ENCODE results near the gene KIAA0825.
"Not testable (repeated sequence)": the region's sequence is repeated elsewhere in the genome, so short reads cannot be mapped to it uniquely, and the experiment has no call there.

The KIAA0825 gene

GRCh38 chr5:94361161-94361560 is 257.2 kb downstream of the KIAA0825 start:
- DNase-seq = no peak

GRCh38 chr5:94360382-94361130 is 257.8 kb downstream of the KIAA0825 start:
- DNase-seq = no peak

DNA sequence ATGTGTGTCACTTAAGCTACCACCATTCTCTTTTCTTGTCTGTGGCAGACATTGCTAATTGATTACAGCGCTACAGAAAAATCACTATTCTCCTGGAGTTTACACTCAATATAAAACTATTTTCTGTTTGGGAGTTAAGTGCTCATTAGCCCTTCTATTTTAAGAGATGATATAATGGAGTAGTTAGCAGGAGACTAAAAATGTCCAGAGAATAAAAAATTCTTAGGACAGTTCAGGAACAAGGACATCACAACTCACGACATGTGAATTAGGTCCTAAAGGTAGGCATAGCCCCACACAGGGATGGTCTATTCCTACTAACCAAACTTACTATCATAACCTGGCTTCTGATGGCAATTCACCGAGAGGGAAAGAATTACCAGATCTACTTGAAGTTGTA is 258.5 kb downstream of the KIAA0825 start:
- no peak for DNase-seq

DNA sequence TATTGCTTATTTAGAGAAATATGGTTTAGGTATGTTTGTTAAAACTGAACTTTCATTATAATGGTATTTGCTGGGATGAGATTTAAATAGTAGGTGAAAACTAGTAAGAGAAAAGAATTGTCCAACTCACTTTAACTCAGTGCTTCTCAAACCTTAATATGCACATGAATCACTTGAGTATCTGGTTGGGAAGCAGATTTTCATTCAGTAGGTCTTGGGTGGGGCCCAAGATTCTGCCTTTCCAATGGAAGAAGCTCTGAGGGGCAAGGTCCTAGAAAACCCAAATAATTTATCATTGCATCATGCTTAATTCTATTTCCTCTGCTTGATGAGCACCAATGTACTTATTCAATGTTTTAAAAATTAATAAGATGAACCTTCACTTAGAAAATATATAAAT is 262.6 kb downstream of the KIAA0825 start:
- DNase-seq = no peak

- not testable (repeated sequence) for DNase-seq
Measured at GRCh38 chr5:94354837-94355485, 263.4 kb downstream of the KIAA0825 start.

DNA sequence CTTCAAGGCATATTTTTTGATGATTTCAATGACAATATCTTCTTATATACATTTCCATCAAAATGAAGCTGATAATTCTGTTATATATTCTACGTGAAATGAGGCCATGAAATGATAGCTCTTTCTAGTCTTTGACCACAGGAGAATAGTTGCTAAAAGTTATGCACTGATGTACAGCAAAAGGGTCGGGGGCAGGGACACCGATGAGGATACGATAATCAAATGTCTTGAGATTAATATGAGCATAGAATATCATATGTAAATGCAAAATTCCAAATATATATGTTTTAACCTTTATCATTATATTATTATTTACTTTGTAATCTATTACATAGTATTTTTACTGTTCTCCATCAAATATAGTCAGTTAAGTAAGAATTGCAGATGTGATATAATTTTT is 264.8 kb downstream of the KIAA0825 start:
- no peak for DNase-seq

DNA sequence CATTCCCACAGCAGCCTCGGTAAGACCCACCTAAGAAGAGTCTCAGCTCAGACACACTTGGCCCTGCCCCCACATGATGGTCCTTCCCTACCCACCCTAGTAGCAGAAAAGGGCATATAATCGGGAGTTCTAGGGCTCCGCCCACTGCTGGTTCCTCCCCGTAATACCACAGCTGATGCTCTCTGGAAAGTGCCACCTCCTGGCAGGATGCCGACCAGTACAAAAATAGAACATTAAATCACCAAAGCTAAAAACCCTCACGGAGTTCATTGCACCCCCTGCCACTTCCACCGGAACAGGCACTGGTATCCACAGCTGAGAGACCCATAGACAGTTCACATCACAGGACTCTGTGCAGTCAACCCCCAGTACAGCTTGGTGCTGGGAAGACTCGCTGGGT is 271.3 kb downstream of the KIAA0825 start:
- no peak for DNase-seq

GRCh38 chr5:94345257-94345656 is 273.1 kb downstream of the KIAA0825 start:
- no peak for DNase-seq

DNA sequence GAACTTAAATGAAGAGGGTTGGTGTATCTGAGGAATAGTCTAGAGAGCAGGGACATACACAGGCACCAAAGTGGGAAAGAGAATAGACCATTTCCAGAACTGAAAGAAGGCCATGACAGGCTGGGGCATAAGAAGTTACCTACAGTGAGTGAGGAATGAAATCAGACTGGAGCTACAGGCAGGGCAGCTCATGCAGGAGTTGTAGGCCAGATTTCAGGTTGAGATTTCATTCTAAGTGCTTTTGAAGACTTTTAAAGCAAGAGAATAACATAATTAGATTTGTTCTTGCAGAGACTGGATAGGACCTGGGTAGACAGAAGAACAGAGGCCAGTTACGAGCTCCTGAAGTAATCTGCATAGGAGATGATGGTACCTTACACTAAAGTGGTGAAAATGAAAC is 280.8 kb downstream of the KIAA0825 start:
- DNase-seq = no peak

DNA sequence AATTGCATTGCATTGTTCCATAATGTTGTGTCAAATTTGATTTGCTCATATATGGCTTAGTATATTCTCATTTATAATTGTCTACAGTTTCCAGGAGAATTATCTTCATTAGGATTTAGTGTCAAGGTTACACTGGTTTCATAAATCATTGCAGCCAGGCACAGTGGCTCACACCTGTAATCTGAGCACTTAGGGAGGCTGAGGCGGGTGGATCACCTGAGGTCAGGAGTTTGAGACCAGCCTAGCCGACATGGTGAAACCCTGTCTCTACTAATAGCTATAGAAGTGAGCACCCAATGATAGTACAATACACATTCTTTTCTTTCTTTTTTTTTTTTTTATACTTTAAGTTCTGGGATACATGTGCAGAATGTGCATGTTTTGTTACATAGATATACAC is 282.5 kb downstream of the KIAA0825 start:
- DNase-seq = no peak

- no peak for DNase-seq
Measured at GRCh38 chr5:94329115-94329514, 289.3 kb downstream of the KIAA0825 start.

DNA sequence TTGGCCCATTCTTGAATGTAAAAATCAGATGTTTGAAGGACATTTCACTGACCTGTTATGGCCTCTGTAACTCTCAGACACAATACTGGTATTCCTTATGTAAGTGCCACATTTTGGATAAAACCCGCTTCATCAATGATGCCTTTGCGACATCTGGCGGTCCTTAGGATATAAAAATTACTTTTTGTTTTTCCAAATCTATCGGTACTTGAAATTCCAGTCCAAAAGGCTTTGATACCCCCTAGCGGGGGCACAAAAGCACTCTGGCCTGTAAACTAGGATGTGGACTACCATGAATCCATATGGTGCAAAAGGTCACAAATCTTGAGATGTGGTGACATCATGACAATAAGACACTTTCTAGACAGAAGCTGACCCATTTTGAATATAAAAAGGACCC is 291.8 kb downstream of the KIAA0825 start:
- no peak for DNase-seq

GRCh38 chr5:94316916-94317838 is 301.2 kb downstream of the KIAA0825 start:
- DNase-seq = no peak

- no peak for DNase-seq
Measured at GRCh38 chr5:94314460-94315131, 303.8 kb downstream of the KIAA0825 start.

DNA sequence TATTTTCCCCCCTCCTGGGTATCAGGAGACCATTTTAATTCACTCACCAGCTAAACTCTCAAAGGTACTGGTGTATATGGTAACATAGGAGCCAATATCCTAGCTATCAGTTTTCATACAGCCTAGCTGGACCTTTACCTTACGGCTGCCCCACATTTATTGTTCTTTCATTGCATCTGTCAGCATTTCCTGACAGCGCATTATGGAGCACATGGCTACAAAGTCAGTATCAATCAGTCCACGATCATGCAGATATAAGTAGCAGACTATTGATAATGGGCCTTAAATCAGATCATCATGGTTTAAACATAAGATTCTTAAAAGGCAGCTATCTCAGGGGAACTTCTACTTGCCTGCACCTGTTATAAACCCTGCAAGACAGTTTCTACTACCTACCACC is 304.7 kb downstream of the KIAA0825 start:
- no peak for DNase-seq

DNA sequence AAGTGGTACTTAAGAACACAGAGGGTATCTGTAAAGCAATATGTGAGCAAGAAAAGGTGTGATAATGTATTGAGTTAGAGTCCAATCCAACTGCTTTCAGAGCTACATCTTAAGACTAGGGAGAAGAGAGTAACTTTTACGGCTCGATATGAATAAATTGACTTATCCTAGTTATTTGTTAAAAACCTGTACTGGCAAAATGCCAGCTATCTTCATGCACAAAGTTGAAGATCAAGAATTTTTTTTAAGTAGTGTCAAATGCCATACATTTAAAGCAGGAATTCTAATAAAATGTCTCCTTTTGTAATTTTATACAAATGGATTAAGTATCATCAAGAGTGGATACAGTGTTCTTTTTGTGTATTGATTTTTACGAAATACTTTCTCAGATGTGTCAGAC is 305.2 kb downstream of the KIAA0825 start:
- DNase-seq = no peak

- no peak for DNase-seq
Measured at GRCh38 chr5:94312298-94312697, 306.1 kb downstream of the KIAA0825 start.

- no peak for DNase-seq
Measured at GRCh38 chr5:94310833-94311232, 307.6 kb downstream of the KIAA0825 start.

- no peak for DNase-seq
Measured at GRCh38 chr5:94309141-94309540, 309.3 kb downstream of the KIAA0825 start.

DNA sequence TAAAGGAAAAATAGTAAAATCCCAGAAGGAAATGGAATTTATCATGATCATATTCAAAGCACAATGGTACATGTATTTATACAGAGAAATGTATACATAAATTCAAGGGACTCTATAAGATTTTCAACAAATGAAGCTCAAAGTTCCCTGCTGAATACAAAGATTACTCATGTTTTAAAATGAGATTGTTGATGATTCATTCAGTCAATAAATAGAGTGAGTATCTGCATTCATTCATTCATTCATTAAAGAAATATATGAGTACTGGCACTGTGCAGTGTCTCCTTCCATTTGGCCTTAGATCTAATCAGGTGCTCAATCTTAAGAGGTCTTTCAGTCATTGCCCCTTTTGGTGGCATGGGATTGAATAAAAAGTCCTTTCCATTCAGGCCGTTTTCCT is 310.0 kb downstream of the KIAA0825 start:
- no peak for DNase-seq

DNA sequence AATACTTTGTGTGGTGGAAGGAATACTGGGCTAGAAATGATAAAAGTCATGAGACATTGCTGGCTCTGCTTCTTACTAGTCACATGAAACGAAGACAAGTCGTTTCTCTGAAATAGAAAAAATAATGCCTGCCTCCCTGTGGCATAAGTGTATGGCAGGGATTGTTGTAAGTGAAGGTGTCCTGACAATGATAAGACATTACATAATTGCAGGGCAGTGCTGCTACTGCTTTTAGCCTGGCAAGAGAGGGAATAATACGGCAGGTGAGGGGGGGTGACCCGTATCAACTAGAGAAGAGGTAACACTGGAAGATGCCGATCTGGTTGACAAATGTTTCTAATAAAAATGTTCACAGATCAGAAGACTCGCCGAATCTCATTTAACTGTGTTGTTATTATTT is 314.3 kb downstream of the KIAA0825 start:
- no peak for DNase-seq

DNA sequence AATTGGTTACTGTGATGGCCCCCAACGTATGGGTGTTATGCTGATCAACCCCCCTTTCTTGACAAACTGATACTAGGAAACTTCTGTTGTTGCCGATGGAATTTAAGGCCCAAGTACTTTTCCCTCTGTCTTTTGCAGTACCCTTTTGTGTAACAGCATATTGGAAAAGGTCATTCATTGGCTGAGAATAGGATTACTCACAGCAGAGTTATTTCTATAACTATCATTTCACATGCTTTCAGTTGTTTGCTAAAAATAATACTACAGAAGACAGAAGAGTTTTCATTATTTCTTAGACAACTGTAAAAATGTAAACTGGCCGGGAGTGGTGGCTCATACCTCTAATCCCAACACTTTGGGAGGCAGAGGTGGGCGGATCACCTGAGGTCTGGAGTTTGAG is 329.5 kb downstream of the KIAA0825 start:
- DNase-seq = no peak

DNA sequence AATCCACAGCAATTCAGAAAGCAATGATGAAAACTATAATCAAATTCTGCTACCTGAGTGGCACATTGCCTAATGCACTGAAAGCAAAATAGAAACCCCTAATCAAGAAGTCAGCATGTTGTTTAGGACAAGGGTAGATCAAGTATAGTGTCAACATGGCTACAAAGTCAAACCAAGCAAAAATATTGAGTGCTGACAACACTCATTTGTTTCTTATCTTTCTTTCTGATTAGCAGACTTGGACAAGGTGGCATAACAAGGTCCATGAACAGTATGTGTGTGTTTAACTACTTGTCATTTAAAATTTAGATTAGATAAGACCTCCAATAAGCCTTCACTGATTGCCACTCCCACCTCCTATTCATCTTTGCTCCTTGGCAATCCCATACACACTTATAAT is 332.4 kb downstream of the KIAA0825 start:
- DNase-seq = no peak

All from stimulated activated CD4-positive, alpha-beta T cell treated with anti-CD3 and anti-CD28 coated beads, Interleukin-4, amount 100 ng/mL, for 1 hour (primary cell).